Stimulated activated CD4-positive, alpha-beta T cell treated with anti-CD3 and anti-CD28 coated beads, TNF-alpha, amount 100 ng/mL, for 4 hours (primary cell): ENCODE measurements around the gene GAD2.

ENCODE experiments used
- DNase-seq, 3 experiments: peaks; one replicate each; pipeline ENCODE4 v3.0.0-alpha.2; 2020; ENCODE audit warnings: low read depth in 3 of 3

GAD2 gene

DNA sequence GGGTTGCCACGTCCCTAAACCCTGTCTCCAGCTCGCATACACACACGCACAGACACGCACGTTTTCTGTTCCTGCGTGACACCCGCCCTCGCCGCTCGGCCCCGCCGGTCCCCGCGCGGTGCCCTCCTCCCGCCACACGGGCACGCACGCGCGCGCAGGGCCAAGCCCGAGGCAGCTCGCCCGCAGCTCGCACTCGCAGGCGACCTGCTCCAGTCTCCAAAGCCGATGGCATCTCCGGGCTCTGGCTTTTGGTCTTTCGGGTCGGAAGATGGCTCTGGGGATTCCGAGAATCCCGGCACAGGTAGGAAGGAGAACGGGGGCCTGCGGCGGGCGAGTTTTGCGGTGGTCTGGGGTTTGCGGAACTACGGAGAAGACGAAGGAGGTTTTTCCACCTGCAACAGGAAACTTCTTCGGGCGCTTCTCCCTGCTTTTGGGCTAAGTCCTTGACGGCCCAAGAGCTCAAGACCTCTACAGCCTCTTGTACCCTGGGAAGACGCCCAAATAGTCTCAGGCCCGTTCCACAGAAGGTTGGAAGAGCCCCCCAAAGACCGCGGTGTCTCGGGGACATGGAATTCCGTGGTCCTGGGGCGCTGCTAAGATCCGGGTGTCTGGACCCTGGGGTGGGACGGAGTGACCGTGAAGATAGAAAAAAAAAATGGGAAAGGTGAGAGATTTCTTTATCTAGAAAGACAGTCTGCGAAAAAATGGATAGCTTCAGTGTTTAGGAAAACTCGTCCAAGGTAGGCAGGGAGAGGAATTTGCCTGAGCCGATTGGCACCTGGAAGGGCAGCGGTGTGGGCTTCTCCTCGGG is at the start of gene GAD2:
TSS of gene GAD2 (plus strand) at position 190 of the 811 bp plus-strand sequence. CDS start at position 226, 36 bp downstream.
- DNase-seq = no peak

DNA sequence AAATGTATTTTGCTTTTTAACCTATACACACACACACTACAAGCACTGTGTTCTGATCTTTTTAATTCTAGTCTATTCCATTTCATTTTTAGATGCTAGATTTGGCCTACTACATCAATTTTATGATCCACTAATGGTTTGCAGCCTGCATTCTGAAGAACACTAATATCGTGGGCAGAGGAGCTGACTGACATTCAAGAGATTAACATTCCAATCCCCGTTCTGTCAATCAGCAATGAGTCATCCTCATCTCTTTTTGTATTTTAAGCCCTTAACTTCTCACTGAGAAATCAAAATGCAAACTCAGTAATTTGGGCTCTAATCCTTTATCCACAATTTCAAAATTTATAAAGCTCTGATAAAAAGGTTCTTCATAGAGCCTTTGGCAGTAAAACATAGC is 47.1 kb upstream of the GAD2 start:
- no peak for DNase-seq

DNA sequence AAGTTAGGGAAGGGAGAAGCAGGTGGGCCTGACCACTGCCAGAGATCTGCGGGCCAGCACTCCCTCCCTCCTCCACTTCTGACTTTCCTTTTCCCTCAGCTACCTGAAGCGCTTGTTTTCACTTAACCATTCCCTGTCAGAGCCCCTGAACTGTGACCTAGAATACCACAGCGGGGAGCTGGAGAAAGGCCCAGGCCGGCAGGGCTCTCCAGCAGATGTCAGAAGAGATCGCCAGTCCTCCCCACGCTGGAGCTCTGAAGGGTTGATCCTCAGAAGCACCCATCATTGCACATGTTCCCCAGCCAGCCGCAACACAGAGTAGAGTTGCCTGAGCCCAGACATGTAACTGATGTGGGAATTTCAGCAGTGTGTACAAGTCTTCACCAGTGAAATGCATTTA is 44.4 kb upstream of the GAD2 start:
- DNase-seq = no peak

DNA sequence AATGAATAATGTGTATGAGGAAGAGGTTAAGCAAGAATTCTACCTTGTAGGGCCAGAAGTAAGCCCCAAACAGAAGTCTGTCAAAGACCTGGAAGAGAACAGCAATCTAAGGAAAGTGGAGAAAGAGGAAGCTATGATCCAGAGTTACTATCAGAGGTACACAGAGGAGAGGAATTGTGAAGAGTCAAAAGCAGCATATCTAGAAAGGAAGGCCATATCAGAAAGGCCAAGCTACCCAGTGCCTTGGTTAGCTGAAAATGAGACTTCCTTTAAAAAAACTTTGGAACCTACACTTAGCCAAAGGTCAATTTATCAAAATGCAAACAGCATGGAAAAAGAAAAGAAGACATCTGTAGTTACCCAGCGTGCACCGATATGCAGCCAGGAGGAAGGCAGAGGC is 42.7 kb upstream of the GAD2 start:
- DNase-seq = no peak

DNA sequence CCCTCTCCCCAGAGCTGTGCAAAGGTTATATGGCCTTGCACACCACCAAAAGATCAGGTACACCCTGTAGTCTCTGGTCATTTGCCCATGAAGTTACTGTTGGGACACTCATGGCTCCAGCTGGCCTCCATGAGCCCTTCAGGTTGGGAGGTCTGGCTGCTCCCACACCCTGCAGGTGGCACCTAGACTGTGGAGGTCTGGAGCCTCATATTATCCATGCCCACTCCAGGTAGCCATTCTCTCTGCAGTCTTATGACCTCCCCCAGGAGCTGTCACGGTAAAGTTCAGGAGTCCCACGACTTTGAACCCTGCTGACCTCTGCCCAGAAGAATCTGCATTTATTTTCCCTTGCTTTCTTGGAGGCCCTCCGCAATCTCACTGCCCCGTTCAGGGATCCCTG is 39.2 kb upstream of the GAD2 start:
- no peak for DNase-seq

DNA sequence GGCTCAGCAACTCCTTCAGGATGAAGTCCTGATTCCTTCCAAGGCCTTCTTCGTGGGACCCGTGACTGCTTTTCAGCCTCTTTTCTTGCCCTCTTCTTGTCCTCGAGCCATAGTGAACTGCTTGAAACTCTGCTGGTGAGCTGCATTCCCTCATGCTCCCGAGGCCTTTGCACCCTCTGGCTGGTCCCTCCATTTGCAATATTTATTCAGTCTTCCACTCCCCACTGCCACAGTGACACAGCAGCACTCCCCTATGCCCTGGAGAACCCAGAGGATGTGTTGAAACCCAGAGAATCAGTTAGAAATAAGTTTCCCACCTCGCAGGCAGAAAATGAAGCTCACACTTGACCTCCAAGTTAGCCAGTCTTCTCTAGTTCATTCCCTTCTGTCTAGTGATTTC is 22.3 kb upstream of the GAD2 start:
- no peak for DNase-seq

DNA sequence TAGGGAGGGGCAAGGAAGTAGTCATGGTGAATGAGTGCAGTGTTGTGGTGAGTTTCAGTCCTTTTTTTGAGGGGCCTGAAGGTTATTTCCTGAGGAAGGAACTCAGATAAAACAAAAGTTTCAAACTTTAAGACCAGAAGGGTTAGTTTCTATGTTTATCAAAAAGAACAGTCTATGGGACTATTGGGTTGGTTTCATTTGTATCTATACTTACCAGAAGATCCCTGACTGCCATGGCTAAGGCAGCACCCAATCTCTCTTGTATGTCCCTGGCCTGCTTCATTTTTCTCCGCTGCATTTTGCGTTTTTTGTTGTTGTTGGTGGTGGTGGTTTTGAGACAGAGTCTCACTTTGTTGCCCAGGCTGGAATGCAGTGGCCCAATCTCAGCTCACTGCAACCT is 19.3 kb upstream of the GAD2 start:
- DNase-seq = no peak

DNA sequence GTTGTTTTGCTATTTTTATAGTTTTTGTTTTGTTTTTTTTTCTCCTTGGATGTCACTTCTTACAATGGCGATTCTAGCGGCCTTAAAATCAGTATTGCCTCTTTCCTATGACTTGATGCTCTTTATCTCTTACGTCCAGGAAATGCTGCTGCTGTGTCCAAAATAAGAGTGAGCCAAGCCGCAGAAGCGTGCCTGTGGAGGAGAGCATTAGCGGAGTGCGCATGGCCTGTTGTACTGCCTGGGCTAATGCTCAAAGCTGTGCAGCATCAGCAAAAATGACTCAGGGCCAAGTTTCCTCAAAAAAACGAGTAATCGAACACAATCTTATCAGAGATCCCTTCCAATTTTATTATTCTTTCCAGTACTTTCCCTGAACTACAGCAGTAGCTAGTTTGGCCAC is 18.5 kb upstream of the GAD2 start:
- no peak for DNase-seq

DNA sequence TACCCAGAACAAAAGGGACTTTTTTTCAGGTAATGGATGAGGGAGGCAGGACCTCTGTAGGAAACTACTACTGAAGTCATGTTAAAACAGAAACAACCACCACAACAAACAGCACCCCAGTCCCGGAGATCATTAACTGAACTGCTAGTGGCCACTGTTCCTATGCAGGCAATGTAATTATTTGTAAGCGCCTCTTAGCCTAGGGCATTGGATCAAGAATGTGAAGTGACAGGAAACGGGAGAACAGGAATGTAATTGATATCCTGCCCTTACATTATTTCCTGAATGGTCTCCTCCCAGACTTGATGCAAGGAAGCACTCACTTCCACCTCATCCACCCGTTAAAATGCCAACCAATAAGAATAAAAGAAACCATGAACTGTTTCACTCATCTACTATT is 16.7 kb upstream of the GAD2 start:
- no peak for DNase-seq

DNA sequence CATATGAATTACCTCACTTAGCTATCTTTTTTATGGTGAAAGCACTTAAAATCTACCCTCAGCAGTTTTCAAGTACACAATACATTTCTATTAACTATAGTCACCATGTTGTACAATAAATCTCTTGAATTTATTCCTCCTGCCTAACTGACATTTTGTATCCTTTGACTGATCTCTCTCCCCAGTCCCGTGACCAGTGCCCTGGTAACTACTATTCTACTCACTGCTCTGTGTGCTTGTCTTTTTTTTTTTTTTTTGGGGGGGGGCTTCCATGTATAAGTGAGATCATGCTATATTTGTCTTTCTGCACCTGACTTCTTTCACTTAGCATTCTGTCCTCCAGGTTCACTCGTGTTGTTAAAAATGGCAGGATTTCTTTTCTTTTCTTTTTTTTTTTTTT is 11.4 kb upstream of the GAD2 start:
- DNase-seq = no peak

DNA sequence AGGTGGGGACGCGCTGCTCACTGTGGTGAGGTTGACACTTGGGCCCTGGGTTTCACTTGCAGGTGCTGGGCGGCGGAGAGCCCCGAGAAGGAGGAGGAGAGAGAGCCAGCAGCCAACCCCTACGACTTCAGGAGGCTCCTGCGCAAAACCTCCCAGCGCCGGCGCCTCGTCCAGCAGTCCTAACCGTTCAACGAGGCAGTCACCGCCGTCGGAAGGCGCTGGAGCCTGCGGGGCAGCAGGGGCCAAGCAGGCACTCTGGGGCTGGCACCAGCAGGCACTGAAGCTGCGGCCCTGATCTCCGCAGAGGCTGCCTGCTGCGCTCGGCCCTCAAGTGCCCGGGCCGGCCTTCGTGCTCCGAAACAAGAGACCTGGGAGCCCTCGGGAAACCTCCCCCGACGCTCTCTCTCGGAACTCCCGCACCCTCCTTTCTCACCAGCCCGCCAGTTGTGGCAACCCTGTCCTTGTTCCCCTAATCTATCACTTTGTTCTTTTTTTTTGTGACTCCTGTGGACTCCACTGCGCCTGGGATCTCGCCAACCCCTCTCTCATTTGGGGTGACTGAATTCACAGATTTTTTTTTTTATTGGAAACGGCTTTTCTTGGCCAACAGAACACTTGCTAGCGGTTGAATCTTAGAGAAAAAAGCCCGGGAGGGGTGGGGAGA is 4.7 kb upstream of the GAD2 start:
- no peak for DNase-seq

DNA sequence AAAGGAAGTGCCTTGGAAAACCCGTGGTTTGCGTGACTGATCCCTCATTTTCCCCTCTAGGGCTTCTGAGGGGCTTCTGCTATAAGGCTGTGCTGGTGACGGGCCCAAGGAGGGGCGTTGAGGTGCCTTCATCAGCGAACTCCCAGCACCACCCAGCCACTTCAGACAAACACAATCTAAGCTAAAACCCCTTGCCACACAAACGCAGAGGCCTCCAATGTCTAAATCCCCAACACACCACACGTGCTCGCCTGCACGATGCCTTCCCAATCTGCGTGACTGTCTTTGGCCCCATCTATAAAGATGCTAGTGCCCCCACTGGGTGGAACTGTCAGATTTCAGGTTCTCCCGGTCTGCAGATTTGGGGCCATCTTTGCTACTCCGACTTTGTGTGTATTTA is 4.1 kb upstream of the GAD2 start:
- DNase-seq = no peak

DNA sequence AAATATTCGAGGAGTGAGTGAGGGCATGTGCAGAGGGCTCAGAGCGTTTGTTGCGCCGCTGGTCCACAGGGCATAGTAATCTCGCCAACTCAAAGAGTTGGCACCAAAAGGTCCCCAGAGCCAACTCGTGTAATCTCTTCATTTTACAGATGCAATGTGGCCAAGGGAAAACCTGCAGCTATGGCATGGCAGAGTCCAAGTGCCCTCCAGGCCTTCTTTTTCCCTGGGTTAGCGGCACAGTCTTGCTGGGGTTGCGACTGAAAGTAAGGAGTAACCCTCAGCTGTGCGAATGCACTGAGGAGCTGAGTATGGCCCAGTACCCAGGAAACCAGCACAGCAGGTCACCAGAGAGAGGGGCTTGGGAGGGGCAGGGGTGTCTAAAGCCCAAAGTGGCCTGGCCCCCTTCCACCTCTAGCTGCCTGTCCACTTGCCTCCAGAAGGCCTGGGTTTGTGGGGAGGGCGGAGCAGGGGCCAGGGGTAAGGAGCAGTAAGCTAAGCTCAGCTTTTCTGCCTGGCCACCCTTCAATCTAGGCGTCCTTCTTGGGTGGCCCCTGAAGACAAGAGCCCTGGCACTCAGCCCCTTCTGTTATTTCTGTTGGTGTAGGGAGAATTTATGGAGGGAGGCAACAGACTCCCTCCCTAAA is 3.3 kb upstream of the GAD2 start:
- no peak for DNase-seq

DNA sequence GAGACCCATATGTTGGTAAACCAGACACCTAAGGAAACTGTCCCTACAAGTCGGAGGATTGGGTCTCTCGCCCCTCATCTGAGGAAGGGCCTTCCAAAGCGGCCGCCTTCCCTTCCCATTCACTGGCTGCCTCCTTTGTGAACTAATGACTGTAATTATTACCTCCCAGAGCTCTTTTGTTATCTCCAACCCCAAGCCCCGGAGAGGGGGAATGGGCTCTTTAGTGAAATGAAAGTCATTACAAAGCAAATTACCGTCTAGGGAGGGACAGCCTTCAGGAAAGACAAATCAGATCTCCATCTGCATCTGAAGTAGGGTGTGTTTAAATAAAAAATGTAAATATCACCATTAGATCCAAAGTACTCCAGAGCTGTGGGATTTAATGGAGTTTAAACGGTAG is 2.6 kb upstream of the GAD2 start:
- no peak for DNase-seq

DNA sequence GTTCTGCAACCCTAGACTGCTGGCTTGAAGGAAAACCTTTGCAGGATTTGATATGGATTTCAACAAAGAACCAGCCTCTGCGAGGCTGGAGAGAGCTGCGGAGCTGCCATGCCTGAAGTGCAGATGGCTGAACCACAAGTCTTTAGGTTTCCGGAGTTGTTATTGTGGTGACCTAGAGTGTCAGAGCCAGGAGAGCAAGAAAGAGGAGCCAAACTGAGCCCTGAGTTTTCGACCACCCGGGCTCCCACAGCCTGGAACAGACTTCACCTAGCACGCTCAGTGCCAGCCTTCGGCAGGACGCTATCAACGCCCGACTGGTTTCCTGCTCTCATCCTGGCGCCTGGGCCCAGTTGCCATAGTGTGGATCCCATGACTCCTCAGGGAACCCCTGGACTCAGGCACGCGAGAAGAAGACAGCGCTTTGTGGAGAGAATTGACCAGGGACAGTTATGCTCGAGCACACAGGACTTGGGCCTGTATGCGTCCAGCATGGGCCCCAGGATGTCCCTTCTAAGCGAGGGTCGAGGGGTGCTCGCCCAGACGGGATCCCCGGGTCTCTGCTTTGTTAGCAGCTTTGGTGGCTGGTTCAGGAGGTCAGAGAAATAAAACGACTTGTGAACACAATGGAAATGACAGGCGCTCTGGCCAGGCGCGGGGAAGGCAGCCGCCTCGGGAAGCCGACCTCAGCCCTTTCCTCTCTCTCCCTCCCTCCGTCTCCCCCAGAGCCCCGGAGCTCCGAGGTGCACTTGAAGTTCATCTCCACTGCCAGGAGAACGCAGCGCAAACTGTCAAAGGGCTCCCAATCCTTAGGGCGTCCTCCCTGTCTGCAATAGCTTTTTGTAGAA is 1.8 kb upstream of the GAD2 start:
- no peak for DNase-seq

DNA sequence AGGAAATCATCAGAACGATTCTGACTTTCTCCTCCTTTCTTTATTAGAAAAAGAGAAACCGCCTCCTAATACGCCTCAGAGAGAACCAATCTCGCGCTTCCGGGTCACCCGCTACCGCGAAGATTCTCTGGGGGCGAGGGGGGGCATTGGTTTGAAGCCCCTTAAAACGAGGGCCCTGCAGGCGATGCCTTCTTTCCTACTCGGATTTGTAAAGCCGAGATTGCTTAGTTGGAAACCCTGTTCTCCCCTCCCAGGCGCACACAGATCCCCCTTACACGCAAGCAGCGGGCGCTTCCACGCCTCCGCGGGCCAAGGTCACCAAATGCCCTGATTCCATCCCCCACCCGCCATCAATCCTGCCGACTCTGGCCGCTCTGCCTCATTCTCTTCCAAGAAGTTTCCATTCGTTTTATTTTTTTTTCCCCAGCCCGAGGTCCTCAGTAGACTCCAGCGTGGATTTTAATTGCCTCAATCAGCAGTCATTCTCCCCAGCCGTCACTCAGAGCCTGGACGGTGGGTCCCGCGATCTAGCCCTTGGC is 1.1 kb upstream of the GAD2 start:
- no peak for DNase-seq

DNA sequence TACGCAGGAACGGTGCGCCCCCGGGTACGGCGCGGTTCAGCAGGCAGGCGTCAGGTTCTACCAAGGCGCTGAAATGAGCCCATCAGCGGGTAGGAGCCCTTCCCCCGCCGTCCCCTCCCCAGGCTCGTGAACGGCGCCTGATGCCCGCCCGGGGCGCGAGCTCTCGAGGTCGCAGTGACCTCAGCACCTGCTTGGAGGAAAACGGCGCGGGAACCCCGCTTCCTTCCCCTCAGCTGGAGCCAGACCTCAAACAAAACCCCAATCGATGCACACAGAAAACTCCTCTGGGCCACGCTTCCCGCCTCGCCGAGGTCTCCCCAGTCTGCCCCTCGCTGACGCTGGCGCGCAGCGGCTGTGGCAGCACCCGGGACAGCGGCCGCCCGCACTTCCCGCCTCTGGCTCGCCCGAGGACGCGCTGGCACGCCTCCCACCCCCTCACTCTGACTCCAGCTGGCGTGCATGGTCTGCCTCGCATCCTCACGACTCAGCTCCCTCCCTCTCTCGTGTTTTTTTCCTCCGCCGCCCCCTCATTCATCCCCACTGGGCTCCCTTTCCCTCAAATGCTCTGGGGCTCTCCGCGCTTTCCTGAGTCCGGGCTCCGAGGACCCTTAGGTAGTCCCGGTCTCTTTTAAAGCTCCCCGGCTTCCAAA is 514 bp upstream of the GAD2 start:
- DNase-seq = no peak

DNA sequence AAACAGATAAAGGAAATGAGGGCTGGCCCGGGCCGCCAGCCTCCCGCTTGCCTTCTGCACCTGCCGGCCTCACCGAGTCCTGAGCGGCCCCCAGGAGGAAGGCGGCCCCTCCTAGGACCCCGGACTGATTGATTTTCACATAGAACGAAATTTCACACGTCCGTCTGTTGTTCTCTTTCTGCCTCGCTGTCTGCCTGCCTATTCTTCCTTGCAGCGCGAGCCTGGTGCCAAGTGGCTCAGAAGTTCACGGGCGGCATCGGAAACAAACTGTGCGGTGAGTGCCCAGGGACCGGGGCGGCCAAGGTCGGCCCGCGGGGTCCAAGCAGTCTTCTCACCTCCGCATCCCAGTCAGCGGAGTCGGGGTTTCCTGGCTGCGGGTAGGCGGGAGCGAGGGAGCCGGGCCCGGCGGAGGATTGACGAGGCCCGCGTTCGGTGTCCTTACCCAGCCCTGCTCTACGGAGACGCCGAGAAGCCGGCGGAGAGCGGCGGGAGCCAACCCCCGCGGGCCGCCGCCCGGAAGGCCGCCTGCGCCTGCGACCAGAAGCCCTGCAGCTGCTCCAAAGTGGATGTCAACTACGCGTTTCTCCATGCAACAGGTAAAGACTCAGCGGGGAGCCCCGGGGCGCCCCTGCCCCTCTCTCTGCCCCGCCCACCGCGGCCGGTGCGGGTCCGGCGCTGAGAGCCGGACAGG is 967 bp downstream of the GAD2 start:
- DNase-seq = no peak

DNA sequence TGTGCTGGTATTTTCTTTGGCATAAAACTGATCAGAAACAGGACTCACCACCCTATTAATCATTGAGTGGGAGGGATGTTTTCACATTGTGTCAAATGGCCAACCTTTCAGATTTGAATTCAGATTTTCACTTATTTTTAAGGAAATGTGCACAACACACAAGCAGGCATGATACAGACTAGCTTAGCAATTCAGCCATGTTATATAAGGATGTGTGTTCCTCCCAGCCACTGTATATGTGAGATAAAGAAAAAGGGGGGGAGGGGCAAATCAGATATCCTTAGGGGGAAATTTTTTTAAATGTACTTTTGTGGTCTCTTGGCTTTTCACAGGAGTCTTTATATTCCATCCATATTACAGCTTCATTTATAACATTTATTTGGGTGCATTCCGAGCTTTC is 3.1 kb downstream of the GAD2 start:
- no peak for DNase-seq

DNA sequence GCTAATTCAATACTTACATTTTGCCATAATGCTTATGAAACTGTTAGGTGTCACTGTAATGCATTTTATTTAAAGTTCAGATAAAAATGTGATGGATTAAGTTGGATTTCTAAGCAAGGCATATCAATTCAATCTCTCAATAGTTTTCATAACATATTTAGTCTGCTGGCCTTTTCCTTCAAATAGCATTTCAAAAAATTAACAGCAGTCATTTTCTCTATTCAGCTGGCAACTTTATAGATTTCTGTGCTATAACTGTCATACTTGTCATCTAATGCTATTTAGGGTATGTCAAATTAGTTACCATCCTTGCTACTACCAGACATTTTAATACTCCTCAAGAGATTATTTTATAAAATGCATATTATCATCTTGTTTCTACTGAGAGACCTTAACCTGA is 4.3 kb downstream of the GAD2 start:
- DNase-seq = no peak

DNA sequence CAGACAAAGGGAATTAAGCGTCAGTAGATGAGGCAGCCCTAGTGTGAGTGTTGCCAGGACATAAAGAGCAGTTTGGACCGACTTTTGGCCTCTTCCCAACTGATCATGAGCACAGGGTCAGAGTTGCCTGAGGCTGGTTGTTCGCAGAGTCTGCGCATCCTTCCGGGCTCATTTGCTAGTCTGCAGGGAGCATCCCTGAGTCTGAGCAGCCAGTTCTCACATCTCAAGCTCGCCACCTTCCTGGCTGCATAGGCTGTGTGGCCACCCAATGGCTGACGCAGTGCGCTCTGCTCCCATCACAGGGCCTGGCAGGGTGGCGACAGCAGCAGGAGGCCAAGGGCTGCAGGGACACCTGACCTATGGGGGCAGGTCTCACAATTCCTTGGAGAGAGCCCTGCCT is 5.0 kb downstream of the GAD2 start:
- DNase-seq = no peak
